Measurements from ENCODE around the gene PEMT.

PEMT gene

GRCh38 chr17:17519886-17520285 lies 71.6 kb downstream of the PEMT start:
- no peak overlapping the region for H3K9ac ChIP-seq (ENCODE audit: low read length in 2 of 2)
- no peaks in the 10 kb centered on the region for H3K36me3 ChIP-seq (ENCODE audit: control insufficient read depth in 2 of 2, insufficient read depth in 2 of 2, low read length in 2 of 2)
- no peak overlapping the region for H3K27ac ChIP-seq (ENCODE audit: low read length)
- H3K4me3 ChIP-seq (ENCODE audit: low read length in 2 of 2), result no peak overlapping the region
- H3K4me1 ChIP-seq (ENCODE audit: control insufficient read depth, insufficient read depth, low read length), result no peaks in the 10 kb centered on the region
- H3K9me3 ChIP-seq (ENCODE audit: control insufficient read depth in 2 of 2, low read length in 2 of 2), result no peaks in the 10 kb centered on the region
- no peaks in the 10 kb centered on the region for H3K27me3 ChIP-seq (ENCODE audit: control insufficient read depth in 1 of 2, insufficient read depth in 2 of 2, low read length in 2 of 2)

GRCh38 chr17:17518951-17519350 lies 72.6 kb downstream of the PEMT start:
- Histone ChIP-seq H3K4me3 (ENCODE audit: low read length in 2 of 2) (no peak overlapping the region), H3K9me3 (ENCODE audit: control insufficient read depth in 2 of 2, low read length in 2 of 2) (no peaks in the 10 kb centered on the region), H3K27ac (ENCODE audit: low read length) (no peak overlapping the region), H3K9ac (ENCODE audit: low read length in 2 of 2) (no peak overlapping the region), H3K36me3 (ENCODE audit: control insufficient read depth in 2 of 2, insufficient read depth in 2 of 2, low read length in 2 of 2) (no peaks in the 10 kb centered on the region), H3K4me1 (ENCODE audit: control insufficient read depth, insufficient read depth, low read length) (no peaks in the 10 kb centered on the region), H3K27me3 (ENCODE audit: control insufficient read depth in 1 of 2, insufficient read depth in 2 of 2, low read length in 2 of 2) (no peaks in the 10 kb centered on the region)

- Histone ChIP-seq H3K9me3 (ENCODE audit: control insufficient read depth in 2 of 2, low read length in 2 of 2) (no peaks in the 10 kb centered on the region), H3K4me1 (ENCODE audit: control insufficient read depth, insufficient read depth, low read length) (no peaks in the 10 kb centered on the region), H3K27me3 (ENCODE audit: control insufficient read depth in 1 of 2, insufficient read depth in 2 of 2, low read length in 2 of 2) (no peaks in the 10 kb centered on the region), H3K27ac (ENCODE audit: low read length) (no peak overlapping the region), H3K4me3 (ENCODE audit: low read length in 2 of 2) (no peak overlapping the region), H3K9ac (ENCODE audit: low read length in 2 of 2) (no peak overlapping the region), H3K36me3 (ENCODE audit: control insufficient read depth in 2 of 2, insufficient read depth in 2 of 2, low read length in 2 of 2) (no peaks in the 10 kb centered on the region)
These were observed 73.5 kb downstream of the PEMT start for GRCh38 chr17:17518014-17518413.

GRCh38 chr17:17516941-17517720 lies 74.4 kb downstream of the PEMT start:
- no peak overlapping the region for H3K27ac ChIP-seq (ENCODE audit: low read length)
- H3K27me3 ChIP-seq (ENCODE audit: control insufficient read depth in 1 of 2, insufficient read depth in 2 of 2, low read length in 2 of 2), result no peaks in the 10 kb centered on the region
- H3K4me1 ChIP-seq (ENCODE audit: control insufficient read depth, insufficient read depth, low read length), result no peaks in the 10 kb centered on the region
- H3K4me3 ChIP-seq (ENCODE audit: low read length in 2 of 2), result no peak overlapping the region
- no peaks in the 10 kb centered on the region for H3K36me3 ChIP-seq (ENCODE audit: control insufficient read depth in 2 of 2, insufficient read depth in 2 of 2, low read length in 2 of 2)
- H3K9ac ChIP-seq (ENCODE audit: low read length in 2 of 2), result no peak overlapping the region
- H3K9me3 ChIP-seq (ENCODE audit: control insufficient read depth in 2 of 2, low read length in 2 of 2), result no peaks in the 10 kb centered on the region

DNA sequence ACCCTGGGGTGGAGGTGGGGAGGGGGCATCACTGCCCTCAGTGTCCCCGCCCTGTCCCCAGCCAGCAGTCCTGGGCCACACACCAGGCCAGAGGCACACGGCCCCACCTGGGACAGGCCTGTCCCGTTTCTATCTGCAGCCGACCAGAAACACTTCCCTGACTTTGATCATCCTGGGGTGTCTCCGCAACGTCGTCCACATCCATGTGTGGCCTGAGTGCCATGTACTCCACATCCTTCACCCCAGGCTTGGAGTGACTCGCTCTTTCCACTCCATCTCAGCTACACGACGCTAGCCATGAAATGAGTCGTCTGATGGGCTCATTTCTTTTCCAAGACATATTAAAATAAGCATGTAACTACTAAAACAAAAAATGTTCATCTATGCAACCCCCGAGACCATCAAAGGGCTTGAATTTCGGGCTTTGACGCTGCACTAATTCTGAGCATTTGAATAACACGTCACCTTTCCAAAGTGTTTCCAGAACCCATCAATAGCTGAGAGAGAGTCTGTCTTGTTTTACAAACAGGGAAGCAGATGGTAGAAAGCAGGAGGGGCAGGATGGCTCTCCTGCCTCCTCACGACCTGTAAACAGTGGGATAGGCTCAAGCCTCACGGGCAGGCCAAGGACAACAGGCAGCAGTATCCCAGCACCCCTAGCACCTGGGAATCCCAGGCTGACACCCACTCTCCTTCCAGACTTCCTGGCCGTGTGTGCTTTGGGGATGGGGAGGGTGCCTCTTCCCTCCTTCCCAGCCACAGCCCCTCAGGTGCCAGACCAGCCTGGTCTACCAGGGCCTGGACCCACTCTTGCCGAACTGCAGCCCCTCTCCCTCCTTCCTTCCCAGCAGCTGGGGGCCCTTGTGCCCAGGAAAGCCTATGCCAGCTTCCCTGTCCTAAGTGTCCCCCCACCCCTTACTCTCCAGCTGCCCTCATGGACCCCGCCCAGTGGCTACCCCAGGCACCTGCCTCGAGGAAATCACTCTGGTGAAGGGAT lies 75.3 kb downstream of the PEMT start:
- H3K27me3 ChIP-seq (ENCODE audit: control insufficient read depth in 1 of 2, insufficient read depth in 2 of 2, low read length in 2 of 2), result no peaks in the 10 kb centered on the region
- H3K9ac ChIP-seq (ENCODE audit: low read length in 2 of 2), result no peak overlapping the region
- H3K4me3 ChIP-seq (ENCODE audit: low read length in 2 of 2), result no peak overlapping the region
- H3K9me3 ChIP-seq (ENCODE audit: control insufficient read depth in 2 of 2, low read length in 2 of 2), result no peaks in the 10 kb centered on the region
- H3K36me3 ChIP-seq (ENCODE audit: control insufficient read depth in 2 of 2, insufficient read depth in 2 of 2, low read length in 2 of 2), result no peaks in the 10 kb centered on the region
- H3K27ac ChIP-seq (ENCODE audit: low read length), result no peak overlapping the region
- no peaks in the 10 kb centered on the region for H3K4me1 ChIP-seq (ENCODE audit: control insufficient read depth, insufficient read depth, low read length)

GRCh38 chr17:17514993-17515933 lies 76.2 kb downstream of the PEMT start:
- no peak overlapping the region for H3K27ac ChIP-seq (ENCODE audit: low read length)
- no peaks in the 10 kb centered on the region for H3K4me1 ChIP-seq (ENCODE audit: control insufficient read depth, insufficient read depth, low read length)
- H3K36me3 ChIP-seq (ENCODE audit: control insufficient read depth in 2 of 2, insufficient read depth in 2 of 2, low read length in 2 of 2), result no peaks in the 10 kb centered on the region
- H3K9me3 ChIP-seq (ENCODE audit: control insufficient read depth in 2 of 2, low read length in 2 of 2), result no peaks in the 10 kb centered on the region
- no peak overlapping the region for H3K9ac ChIP-seq (ENCODE audit: low read length in 2 of 2)
- H3K27me3 ChIP-seq (ENCODE audit: control insufficient read depth in 1 of 2, insufficient read depth in 2 of 2, low read length in 2 of 2), result no peaks in the 10 kb centered on the region
- no peak overlapping the region for H3K4me3 ChIP-seq (ENCODE audit: low read length in 2 of 2)

GRCh38 chr17:17514361-17514992 lies 77.0 kb downstream of the PEMT start:
- H3K4me1 ChIP-seq (ENCODE audit: control insufficient read depth, insufficient read depth, low read length), result no peaks in the 10 kb centered on the region

DNA sequence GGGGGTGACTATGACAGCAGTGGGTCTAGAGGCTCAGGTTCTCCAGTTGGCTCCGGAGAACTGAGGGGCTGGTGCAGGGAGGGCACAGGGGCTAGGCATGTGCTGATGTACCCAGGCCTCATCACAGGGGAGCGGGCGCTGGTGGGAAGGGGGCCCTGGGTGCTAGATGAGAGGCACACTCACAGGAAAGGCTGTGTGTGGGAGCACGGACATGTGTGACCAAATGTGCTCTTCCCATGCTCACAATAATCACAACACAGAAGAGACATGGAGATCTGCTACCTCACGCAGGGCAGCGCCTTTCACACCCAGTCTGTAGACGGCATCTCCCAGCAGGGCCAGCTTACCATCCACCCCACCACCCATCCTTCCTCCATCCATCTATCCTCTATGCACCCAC lies 77.9 kb downstream of the PEMT start:
- Histone ChIP-seq H3K9ac (ENCODE audit: low read length in 2 of 2) (no peak overlapping the region), H3K4me3 (ENCODE audit: low read length in 2 of 2) (no peak overlapping the region), H3K4me1 (ENCODE audit: control insufficient read depth, insufficient read depth, low read length) (no peaks in the 10 kb centered on the region), H3K9me3 (ENCODE audit: control insufficient read depth in 2 of 2, low read length in 2 of 2) (no peaks in the 10 kb centered on the region), H3K36me3 (ENCODE audit: control insufficient read depth in 2 of 2, insufficient read depth in 2 of 2, low read length in 2 of 2) (no peaks in the 10 kb centered on the region), H3K27ac (ENCODE audit: low read length) (no peak overlapping the region), H3K27me3 (ENCODE audit: control insufficient read depth in 1 of 2, insufficient read depth in 2 of 2, low read length in 2 of 2) (no peaks in the 10 kb centered on the region)

More at GRCh38 chr17:17514361-17514992, 77.0 kb downstream of the PEMT start:
- Histone ChIP-seq H3K36me3 (ENCODE audit: control insufficient read depth in 2 of 2, insufficient read depth in 2 of 2, low read length in 2 of 2) (no peaks in the 10 kb centered on the region), H3K27ac (ENCODE audit: low read length) (no peak overlapping the region), H3K9ac (ENCODE audit: low read length in 2 of 2) (no peak overlapping the region), H3K9me3 (ENCODE audit: control insufficient read depth in 2 of 2, low read length in 2 of 2) (no peaks in the 10 kb centered on the region), H3K4me3 (ENCODE audit: low read length in 2 of 2) (no peak overlapping the region), H3K27me3 (ENCODE audit: control insufficient read depth in 1 of 2, insufficient read depth in 2 of 2, low read length in 2 of 2) (no peaks in the 10 kb centered on the region)

DNA sequence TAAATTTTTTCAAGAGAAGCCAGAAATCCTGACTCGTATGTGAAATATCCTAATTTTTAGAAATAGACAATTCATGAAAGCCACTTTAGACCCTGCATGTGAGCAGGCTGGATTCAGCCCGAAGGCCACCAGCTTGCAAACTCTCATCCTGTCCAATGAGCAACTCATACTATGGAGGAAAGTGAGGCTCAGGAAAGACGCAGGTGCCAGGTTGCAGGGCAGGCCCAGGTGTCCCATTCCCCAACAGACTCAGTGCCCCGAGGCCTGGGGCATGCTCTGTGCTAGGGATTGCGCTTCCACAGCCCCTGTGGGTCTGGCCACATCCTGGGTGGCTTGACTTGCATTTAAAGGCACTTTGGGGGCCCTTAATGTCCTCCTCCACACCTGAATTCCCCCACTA lies 78.6 kb downstream of the PEMT start:
- no peak overlapping the region for H3K4me3 ChIP-seq (ENCODE audit: low read length in 2 of 2)

More for the DNA sequence above, 78.6 kb downstream of the PEMT start:
- H3K4me1 ChIP-seq (ENCODE audit: control insufficient read depth, insufficient read depth, low read length), result no peaks in the 10 kb centered on the region
- no peak overlapping the region for H3K9ac ChIP-seq (ENCODE audit: low read length in 2 of 2)
- H3K36me3 ChIP-seq (ENCODE audit: control insufficient read depth in 2 of 2, insufficient read depth in 2 of 2, low read length in 2 of 2), result no peaks in the 10 kb centered on the region
- H3K27ac ChIP-seq (ENCODE audit: low read length), result no peak overlapping the region
- no peaks in the 10 kb centered on the region for H3K9me3 ChIP-seq (ENCODE audit: control insufficient read depth in 2 of 2, low read length in 2 of 2)
- H3K27me3 ChIP-seq (ENCODE audit: control insufficient read depth in 1 of 2, insufficient read depth in 2 of 2, low read length in 2 of 2), result no peaks in the 10 kb centered on the region
